Activated CD8-positive, alpha-beta memory T cell treated with anti-CD3 and anti-CD28 coated beads for 4 hours (primary cell): ENCODE data around the gene FLOT1.

Source experiments
- DNase-seq, 2 donors: peaks; one replicate each; pipeline ENCODE4 v3.0.0-alpha.2; 2020; ENCODE audit warnings: low read depth in 2 of 2

The FLOT1 gene

DNA sequence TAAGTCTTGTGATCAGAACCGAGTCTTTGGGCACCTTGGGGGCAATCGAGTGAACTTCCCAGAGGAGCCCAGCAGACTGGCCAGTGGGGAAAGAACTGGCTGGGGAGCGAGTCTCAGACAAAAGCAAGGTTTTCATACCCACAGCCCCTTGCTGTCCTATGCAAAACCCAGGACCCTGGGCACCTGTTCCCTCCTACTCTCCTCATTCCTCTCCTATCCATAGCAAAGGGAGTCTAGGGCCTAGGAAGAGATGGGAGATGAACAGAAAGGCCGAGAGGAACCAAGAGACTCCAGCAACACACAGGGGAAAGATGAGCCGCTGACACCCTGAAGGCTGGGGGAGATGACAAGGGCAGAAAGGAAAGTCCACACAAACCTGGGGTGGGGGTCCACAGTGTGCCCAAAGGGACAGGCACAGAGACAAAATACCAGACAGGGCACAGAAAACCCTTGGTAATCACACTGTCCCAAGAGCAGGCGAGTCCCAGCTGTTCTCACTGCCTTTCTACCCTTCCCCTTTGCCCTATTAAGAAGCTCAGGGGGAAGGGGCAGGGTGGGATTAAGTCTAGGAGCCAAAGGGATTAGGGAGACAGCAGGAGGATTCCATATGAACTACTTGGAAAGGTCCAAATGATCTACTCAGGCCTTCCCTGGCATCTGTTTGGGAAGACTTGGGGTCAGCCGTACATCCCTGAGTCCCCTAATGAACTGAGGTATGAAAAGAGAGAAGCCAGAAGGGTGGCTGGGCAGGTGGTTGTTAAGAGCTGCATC, 62.5 kb downstream of the FLOT1 start:
- no peak for DNase-seq

DNA sequence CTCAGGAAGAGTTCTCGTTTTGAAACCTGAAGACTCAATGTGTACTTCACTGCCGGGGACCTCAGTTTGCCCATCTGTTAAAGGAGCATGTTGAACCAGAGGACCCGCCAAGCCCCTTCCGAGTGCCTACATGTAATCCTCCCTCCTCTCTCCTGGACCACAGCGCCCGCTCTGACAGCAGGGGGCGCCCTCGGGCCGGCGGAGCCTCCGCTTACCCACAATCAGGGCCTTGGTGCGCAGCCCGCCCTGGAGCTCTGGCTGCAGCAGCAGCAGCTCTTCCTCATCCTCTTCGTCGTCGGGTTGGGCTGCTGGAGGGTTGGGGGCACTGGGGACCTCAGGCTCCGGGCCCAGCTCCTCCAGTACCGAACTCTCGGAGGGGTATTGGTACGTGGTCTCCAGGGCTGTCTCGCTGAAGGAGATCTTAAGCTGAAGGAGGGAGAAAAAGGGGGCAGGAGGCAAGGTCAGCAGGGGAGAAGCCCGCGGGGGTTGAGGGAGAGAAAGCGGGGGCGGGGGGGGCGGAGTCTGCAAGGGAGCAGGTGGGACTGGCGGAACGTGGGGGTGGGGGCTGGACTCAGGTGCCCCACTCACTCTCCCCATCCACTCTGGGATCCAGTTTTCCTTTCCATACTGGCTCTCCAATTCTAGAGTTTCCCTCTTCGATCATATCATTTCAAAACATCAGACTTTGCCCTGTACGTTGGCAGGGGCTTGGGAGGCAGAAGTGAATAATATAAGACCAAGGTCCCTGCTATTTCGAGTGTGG, 63.3 kb downstream of the FLOT1 start:
- peak; percentile 79 for DNase-seq
